ENCODE data around the gene TSPYL1. TPM values are rescaled to one million over a fixed set of nuclear protein-coding genes. Genes with fewer than 3 reads are reported as not detected.

TSPYL1 gene
- total and polyA plus RNA-seq, 9 of the 15 experiments (the other 6 are each of a cell fraction or from before 2014, with no cell fraction given) = 23.1 to 56.8 (median 37.9) TPM

DNA sequence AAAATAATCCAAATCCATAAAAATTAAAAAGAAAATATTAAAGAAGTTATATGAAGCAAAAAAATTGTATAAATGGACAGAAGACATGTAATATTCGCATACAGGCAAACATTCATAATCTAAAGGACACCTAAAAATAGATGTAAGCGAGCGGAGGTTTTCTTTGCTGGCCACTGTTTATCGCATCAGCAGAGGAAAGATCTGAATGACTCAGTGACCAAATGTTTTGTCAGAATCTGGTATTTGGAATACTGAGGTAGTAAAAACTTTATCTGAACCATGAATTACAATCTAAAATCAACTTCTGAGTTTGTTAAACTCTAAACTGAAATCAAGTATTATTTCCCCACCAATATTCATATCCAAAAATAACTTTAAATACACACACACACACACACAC lies 33.6 kb downstream of the TSPYL1 start:
- DNase-seq (ENCODE audit: extremely low read depth in 1 of 4, low spot score in 3 of 4) (peak in 2 of 4 experiments; percentile 35 to 47), FAIRE-seq (peak; percentile 55), ATAC-seq (0 out of 3 replicates have a peak, but pooled peaks have one; percentile 46)
- in situ Hi-C loops (cut with MboI) = no loop called here
- no TSS peak for BruUV-seq (replicated peaks)
- intact Hi-C loops (cut with micrococcal nuclease) = no loop called here
- 12% methylated on average over 4 of the region's 4 CpGs for WGBS (ENCODE audit: insufficient coverage, low coverage, missing lambda C conversion rate)
- Histone ChIP-seq H3K9me1 (ENCODE audit: control insufficient read depth, insufficient read depth, low read length) (no peaks in the 10 kb centered on the region), H2AFZ (ENCODE audit: low read depth, low read length) (no peak overlapping the region), H3K27ac (ENCODE audit: extremely low read depth, low read depth, low read length) (no peak overlapping the region), H3K27me3 (ENCODE audit: control insufficient read depth in 2 of 2, insufficient read depth in 2 of 2, low read length in 2 of 2) (no peaks in the 10 kb centered on the region), H3K36me3 (ENCODE audit: control insufficient read depth, insufficient read depth, low read length) (0 out of 3 replicates have a peak, but pooled peaks cover 2% of the 10 kb centered on the region), H3K4me1 (replicated peaks in 1 of 2; ENCODE audit: control insufficient read depth in 2 of 2, insufficient read depth in 2 of 2, low read length in 2 of 2) (peaks cover 0 to 12% of the 10 kb centered on the region in 2 experiments; a peak in 3 of 5 replicates), H3K79me2 (ENCODE audit: control insufficient read depth, insufficient read depth, low read length) (peaks cover 12% of the 10 kb centered on the region), H3K4me2 (ENCODE audit: insufficient read depth, low read length) (no peak overlapping the region), H3K4me3 (no peak overlapping the region), H3K9ac (ENCODE audit: insufficient read depth in 1 of 2, low read depth in 2 of 2, low read length in 2 of 2) (no peak overlapping the region), H3K9me3 (replicated peaks; ENCODE audit: control insufficient read depth, insufficient read depth, low read depth, low read length) (no peaks in the 10 kb centered on the region), H4K20me1 (replicated peaks; ENCODE audit: control insufficient read depth, insufficient read depth, low read length) (peaks cover 4% of the 10 kb centered on the region; the same call in 1 of the 2 replicates)
- ChIA-PET POLR2A (no interaction called here), CTCF (ENCODE audit: low intra/inter-chr PET ratio) (no interaction called here)
- peak; percentile 13; the same call in 1 of the 2 replicates for TF ChIP-seq NFE2 (IDR thresholded peaks at IDR 0.05; ENCODE audit: low read depth)
- peak; percentile 31; the same call in 1 of the 2 replicates for TF ChIP-seq CREB1 (IDR thresholded peaks at IDR 0.05)
- no peak for TF ChIP-seq CREB1 (CRISPR knock-in tag; IDR thresholded peaks at IDR 0.05)
- no peak for TF ChIP-seq ZNF436 (CRISPR knock-in tag; IDR thresholded peaks at IDR 0.05)
- peak; percentile 82 for TF ChIP-seq FOSL1 (tag; conservative IDR thresholded peaks at IDR 0.05)
- TF ChIP-seq SAFB (IDR thresholded peaks at IDR 0.05; ENCODE audit: borderline replicate concordance, low read depth, low read length) = no peak
- no peak for TF ChIP-seq ZNF583 (CRISPR knock-in tag; IDR thresholded peaks at IDR 0.05)
- 0 out of 2 replicates have a peak, but pooled peaks have one; percentile 21 for TF ChIP-seq JUN (IDR thresholded peaks at IDR 0.05; ENCODE audit: borderline replicate concordance, low read depth, low read length)
- TF ChIP-seq JUN (CRISPR knock-in tag; IDR thresholded peaks at IDR 0.05; ENCODE audit: borderline replicate concordance) = no peak
- TF ChIP-seq SREBF1 (IDR thresholded peaks at IDR 0.05; ENCODE audit: borderline replicate concordance, low read depth, low read length) = no peak
- TF ChIP-seq, protein P1, sequence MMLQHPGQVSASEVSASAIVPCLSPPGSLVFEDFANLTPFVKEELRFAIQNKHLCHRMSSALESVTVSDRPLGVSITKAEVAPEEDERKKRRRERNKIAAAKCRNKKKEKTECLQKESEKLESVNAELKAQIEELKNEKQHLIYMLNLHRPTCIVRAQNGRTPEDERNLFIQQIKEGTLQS (IDR thresholded peaks at IDR 0.05) = peak; percentile 28; the same call in 1 of the 2 replicates
- TF ChIP-seq, protein P1 (CRISPR knock-in tag; conservative IDR thresholded peaks at IDR 0.05) = no peak
- TF ChIP-seq CBFA2T3 (IDR thresholded peaks at IDR 0.05) = peak; percentile 6; the same call in 1 of the 2 replicates
- no peak for TF ChIP-seq GTF2A2 (tag; IDR thresholded peaks at IDR 0.05)
- TF ChIP-seq DPF2 (IDR thresholded peaks at IDR 0.05) = peak; percentile 59; the same call in 1 of the 2 replicates
- TF ChIP-seq CREM (IDR thresholded peaks at IDR 0.05; ENCODE audit: low read depth) = peak; percentile 65

All from K562 (cell line).